ENCODE data around the gene TRIO. TPM values are rescaled to one million over a fixed set of nuclear protein-coding genes. Genes with fewer than 3 reads are reported as not detected.

Gene TRIO
- polyA plus RNA-seq, 1 donor (not counting 4 experiments of a cell fraction or from before 2014, with no cell fraction given): 57.2 TPM

DNA sequence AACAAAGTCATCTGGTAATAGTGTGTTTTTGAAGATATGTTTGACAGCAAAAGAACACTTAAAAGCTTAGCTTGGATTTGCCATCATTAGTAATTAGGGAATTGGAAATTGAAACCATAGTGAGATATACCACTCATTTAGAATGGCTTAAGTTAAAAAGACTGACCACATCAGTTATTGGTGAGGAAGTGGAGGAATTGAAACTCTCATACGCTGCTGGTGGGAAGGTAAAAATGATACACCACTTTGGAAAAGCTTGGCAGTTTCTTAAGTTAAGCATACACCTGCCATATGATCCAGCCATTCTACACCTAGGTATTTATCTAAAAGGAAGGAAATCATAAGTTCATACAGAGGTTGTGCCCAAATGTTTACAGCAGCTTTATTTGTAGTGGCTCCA is 213.2 kb downstream of the TRIO start:
- no peak overlapping the region for H3K27ac ChIP-seq (ENCODE audit: control insufficient read depth, insufficient read depth, low read length)
- no peak for DNase-seq (ENCODE audit: low read depth, low spot score)
- no peaks in the 10 kb centered on the region for H4K20me1 ChIP-seq (ENCODE audit: control insufficient read depth, extremely low read depth, insufficient read depth, low read length)
- H3K4me3 ChIP-seq (ENCODE audit: control insufficient read depth in 2 of 3, extremely low read depth in 1 of 3, insufficient read depth in 2 of 3, low read depth in 1 of 3, low read length in 3 of 3): no peak overlapping the region
- H3K9me3 ChIP-seq (ENCODE audit: control insufficient read depth, low read depth, low read length): no peaks in the 10 kb centered on the region
- H3K36me3 ChIP-seq (ENCODE audit: control insufficient read depth in 2 of 2, extremely low read depth in 1 of 2, insufficient read depth in 2 of 2, low read length in 2 of 2): peaks cover 28 to 33% of the 10 kb centered on the region in 2 experiments
- H3K4me2 ChIP-seq (ENCODE audit: control insufficient read depth, extremely low read depth, insufficient read depth, low read depth, low read length): no peak overlapping the region
- dilution Hi-C loops (cut with MboI; ENCODE audit: extremely low pct_ligation_motif_present, low sequenced_read_pairs): no loop called here
- H3K79me2 ChIP-seq (ENCODE audit: control insufficient read depth, insufficient read depth, low read length): peaks cover 37% of the 10 kb centered on the region
- H2AFZ ChIP-seq (ENCODE audit: control insufficient read depth, low read length): no peak overlapping the region
- no peak for FAIRE-seq
- H3K9me1 ChIP-seq (ENCODE audit: control insufficient read depth, extremely low read depth, insufficient read depth, low read length): no peaks in the 10 kb centered on the region
- no peaks in the 10 kb centered on the region for H3K4me1 ChIP-seq (ENCODE audit: control insufficient read depth, extremely low read depth, insufficient read depth, low read length)
- TF ChIP-seq, protein P1, sequence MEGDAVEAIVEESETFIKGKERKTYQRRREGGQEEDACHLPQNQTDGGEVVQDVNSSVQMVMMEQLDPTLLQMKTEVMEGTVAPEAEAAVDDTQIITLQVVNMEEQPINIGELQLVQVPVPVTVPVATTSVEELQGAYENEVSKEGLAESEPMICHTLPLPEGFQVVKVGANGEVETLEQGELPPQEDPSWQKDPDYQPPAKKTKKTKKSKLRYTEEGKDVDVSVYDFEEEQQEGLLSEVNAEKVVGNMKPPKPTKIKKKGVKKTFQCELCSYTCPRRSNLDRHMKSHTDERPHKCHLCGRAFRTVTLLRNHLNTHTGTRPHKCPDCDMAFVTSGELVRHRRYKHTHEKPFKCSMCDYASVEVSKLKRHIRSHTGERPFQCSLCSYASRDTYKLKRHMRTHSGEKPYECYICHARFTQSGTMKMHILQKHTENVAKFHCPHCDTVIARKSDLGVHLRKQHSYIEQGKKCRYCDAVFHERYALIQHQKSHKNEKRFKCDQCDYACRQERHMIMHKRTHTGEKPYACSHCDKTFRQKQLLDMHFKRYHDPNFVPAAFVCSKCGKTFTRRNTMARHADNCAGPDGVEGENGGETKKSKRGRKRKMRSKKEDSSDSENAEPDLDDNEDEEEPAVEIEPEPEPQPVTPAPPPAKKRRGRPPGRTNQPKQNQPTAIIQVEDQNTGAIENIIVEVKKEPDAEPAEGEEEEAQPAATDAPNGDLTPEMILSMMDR (optimal IDR thresholded peaks at IDR 0.05 in 1 of 3, IDR thresholded peaks at IDR 0.05 in 1 of 3, conservative IDR thresholded peaks at IDR 0.05 in 1 of 3; ENCODE audit: extremely low read depth in 1 of 3, insufficient read depth in 2 of 3, low read length in 3 of 3): no peak
- TF ChIP-seq EZH2 (IDR thresholded peaks at IDR 0.05; ENCODE audit: low read length): no peak
- no peak overlapping the region for H3K9ac ChIP-seq (ENCODE audit: control insufficient read depth, extremely low read depth, insufficient read depth, low read length)
- H3K27me3 ChIP-seq (ENCODE audit: control insufficient read depth, extremely low read depth, insufficient read depth, low read length): no peaks in the 10 kb centered on the region

DNA sequence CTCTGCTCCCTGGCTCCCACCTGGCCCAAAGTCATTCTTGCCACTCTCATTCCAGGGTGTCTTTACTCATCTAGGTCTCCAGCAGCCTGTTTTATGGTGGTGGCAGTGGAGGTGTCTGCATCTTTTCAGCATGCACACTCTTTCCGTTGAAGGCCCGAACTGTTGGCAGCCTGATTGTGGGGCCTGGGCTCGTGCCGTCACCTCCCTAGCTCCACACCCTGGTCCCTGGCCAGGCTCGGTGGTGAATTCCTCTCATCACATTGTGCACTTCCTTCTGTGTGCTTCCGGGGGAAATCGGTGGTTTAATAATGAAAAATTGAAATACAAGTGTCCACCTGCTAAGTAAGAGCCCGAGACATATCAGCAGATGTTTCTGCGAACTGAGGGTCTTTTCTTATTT is 214.3 kb downstream of the TRIO start:
- Histone ChIP-seq H3K9ac (ENCODE audit: control insufficient read depth, extremely low read depth, insufficient read depth, low read length) (no peak overlapping the region), H3K79me2 (ENCODE audit: control insufficient read depth, insufficient read depth, low read length) (peaks cover 37% of the 10 kb centered on the region), H3K4me3 (ENCODE audit: control insufficient read depth in 2 of 3, extremely low read depth in 1 of 3, insufficient read depth in 2 of 3, low read depth in 1 of 3, low read length in 3 of 3) (no peak overlapping the region), H3K9me1 (ENCODE audit: control insufficient read depth, extremely low read depth, insufficient read depth, low read length) (no peaks in the 10 kb centered on the region), H2AFZ (ENCODE audit: control insufficient read depth, low read length) (no peak overlapping the region), H3K4me1 (ENCODE audit: control insufficient read depth, extremely low read depth, insufficient read depth, low read length) (no peaks in the 10 kb centered on the region), H3K36me3 (ENCODE audit: control insufficient read depth in 2 of 2, extremely low read depth in 1 of 2, insufficient read depth in 2 of 2, low read length in 2 of 2) (peaks cover 28 to 34% of the 10 kb centered on the region in 2 experiments), H3K27ac (ENCODE audit: control insufficient read depth, insufficient read depth, low read length) (no peak overlapping the region), H4K20me1 (ENCODE audit: control insufficient read depth, extremely low read depth, insufficient read depth, low read length) (no peaks in the 10 kb centered on the region), H3K4me2 (ENCODE audit: control insufficient read depth, extremely low read depth, insufficient read depth, low read depth, low read length) (no peak overlapping the region), H3K27me3 (ENCODE audit: control insufficient read depth, extremely low read depth, insufficient read depth, low read length) (no peaks in the 10 kb centered on the region), H3K9me3 (ENCODE audit: control insufficient read depth, low read depth, low read length) (no peaks in the 10 kb centered on the region)
- dilution Hi-C loops (cut with MboI; ENCODE audit: extremely low pct_ligation_motif_present, low sequenced_read_pairs): no loop called here
- TF ChIP-seq EZH2 (IDR thresholded peaks at IDR 0.05; ENCODE audit: low read length): no peak
- no peak for DNase-seq (ENCODE audit: low read depth, low spot score)
- FAIRE-seq: no peak

DNA sequence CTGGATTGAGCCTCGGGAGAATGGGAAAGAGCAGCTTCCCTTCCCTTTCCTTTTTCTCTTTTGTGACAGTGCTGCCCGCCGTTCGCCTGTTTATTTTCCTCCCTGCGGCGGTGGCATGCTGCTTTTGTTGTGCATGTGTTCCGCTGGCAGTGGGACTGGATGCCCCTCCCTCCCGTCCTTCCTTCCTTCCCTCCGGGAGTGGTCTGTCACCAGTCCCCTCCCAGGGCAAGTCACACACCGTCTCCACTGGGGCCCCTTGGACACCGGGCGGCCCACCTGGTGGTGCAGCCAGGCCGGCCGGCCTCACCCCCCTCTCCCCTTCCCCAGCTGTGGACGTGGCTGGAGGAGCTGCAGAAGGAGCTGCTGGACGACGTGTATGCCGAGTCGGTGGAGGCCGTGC is 214.7 kb downstream of the TRIO start:
- Histone ChIP-seq H3K27ac (ENCODE audit: control insufficient read depth, insufficient read depth, low read length) (no peak overlapping the region), H3K27me3 (ENCODE audit: control insufficient read depth, extremely low read depth, insufficient read depth, low read length) (no peaks in the 10 kb centered on the region), H3K9me1 (ENCODE audit: control insufficient read depth, extremely low read depth, insufficient read depth, low read length) (no peaks in the 10 kb centered on the region), H3K4me3 (ENCODE audit: control insufficient read depth in 2 of 3, extremely low read depth in 1 of 3, insufficient read depth in 2 of 3, low read depth in 1 of 3, low read length in 3 of 3) (no peak overlapping the region), H4K20me1 (ENCODE audit: control insufficient read depth, extremely low read depth, insufficient read depth, low read length) (no peaks in the 10 kb centered on the region), H3K4me2 (ENCODE audit: control insufficient read depth, extremely low read depth, insufficient read depth, low read depth, low read length) (no peak overlapping the region), H3K36me3 (ENCODE audit: control insufficient read depth in 2 of 2, extremely low read depth in 1 of 2, insufficient read depth in 2 of 2, low read length in 2 of 2) (peaks cover 30 to 34% of the 10 kb centered on the region in 2 experiments), H3K9me3 (ENCODE audit: control insufficient read depth, low read depth, low read length) (no peaks in the 10 kb centered on the region), H3K79me2 (ENCODE audit: control insufficient read depth, insufficient read depth, low read length) (peaks cover 35% of the 10 kb centered on the region), H3K9ac (ENCODE audit: control insufficient read depth, extremely low read depth, insufficient read depth, low read length) (no peak overlapping the region), H3K4me1 (ENCODE audit: control insufficient read depth, extremely low read depth, insufficient read depth, low read length) (no peaks in the 10 kb centered on the region), H2AFZ (ENCODE audit: control insufficient read depth, low read length) (no peak overlapping the region)
- DNase-seq (ENCODE audit: low read depth, low spot score) (no peak), FAIRE-seq (no peak)
- dilution Hi-C loops (cut with MboI; ENCODE audit: extremely low pct_ligation_motif_present, low sequenced_read_pairs): no loop called here
- TF ChIP-seq, protein P1 (optimal IDR thresholded peaks at IDR 0.05 in 1 of 3, IDR thresholded peaks at IDR 0.05 in 1 of 3, conservative IDR thresholded peaks at IDR 0.05 in 1 of 3; ENCODE audit: extremely low read depth in 1 of 3, insufficient read depth in 2 of 3, low read length in 3 of 3): no peak
- TF ChIP-seq EZH2 (IDR thresholded peaks at IDR 0.05; ENCODE audit: low read length): no peak

Data from keratinocyte (primary cell).